Motor neuron (in vitro differentiated cells): ENCODE data around the gene CTXND1. TPM values are rescaled to one million over a fixed set of nuclear protein-coding genes. Genes with fewer than 3 reads are reported as not detected.

Experiments
- total RNA-seq, 8 experiments: library from RNA; unstranded; fragments of 300-600 nt; gene quantifications; 2 replicates each; pipeline versions ENCODE4 v1.2.3 to v1.2.4, GENCODE V29; 2022

CTXND1 gene
- total RNA-seq, 8 experiments from 2014 or later: under 0.01 to 10.9 (median 0.50) TPM

Other genes starting within 250 kb of the CTXND1 start
- 100 to 1,000 TPM in 7 of 8 experiments, 10 to 100 TPM in 1; 92.4 to 235 (median 127) TPM for gene ZFAND6, start 192.5 kb downstream of the CTXND1 start, total RNA-seq
- 10 to 100 TPM in 4 of 8 experiments, 1 to 10 TPM in 4; 5.9 to 49.8 (median 11.4) TPM for gene FAH, start 99.2 kb downstream of the CTXND1 start, total RNA-seq
- gene ARNT2, start 152.2 kb upstream of the CTXND1 start, total RNA-seq: 10 to 100 TPM in 6 of 8 experiments, 1 to 10 TPM in 2; 2.4 to 64.2 (median 23.9) TPM